HCT116 (cell line): ENCODE results near the gene MAGEC2. TPM values are rescaled to one million over a fixed set of nuclear protein-coding genes. Genes with fewer than 3 reads are reported as not detected.

Source experiments
- ATAC-seq: fragments of 200-7000 bp; cut with Tn5 transposase; 2 replicates; pipeline ENCODE4 v1.9.1; 2020; ENCODE audit warnings: mild to moderate bottlenecking, moderate library complexity
- BruUV-seq: library from RNA; stranded (reverse); fragments of 400-500 nt; replicated peaks from 2 replicates; lab custom pipeline; 2021; lab: Mats Ljungman, UMichigan
- CTCF ChIA-PET: fragments of 300-600 bp; sonication (Branson Sonifier 250); formaldehyde crosslinking; loops from one replicate; lab custom pipeline; 2021; ENCODE audit warnings: antibody characterized with exemption; lab: Charles Lee
- POLR2A ChIA-PET: fragments of 300-600, 350-600 bp; sonication (Branson Sonifier 250); formaldehyde crosslinking; loops from one replicate; lab custom pipeline; 2021; ENCODE audit warnings: antibody characterized with exemption; lab: Charles Lee
- RAD21 ChIA-PET, 2 experiments: fragments of 300-600 bp; sonication (Branson Sonifier 250); formaldehyde crosslinking; loops; one replicate each; lab custom pipeline; 2023; ENCODE audit warnings: low total read pairs in 2 of 2; ENCODE audit not compliant: uncharacterized antibody in 2 of 2, unreplicated experiment in 2 of 2, low non-redundant PET in 1 of 2; lab: Charles Lee
- DNase-seq: peaks from one replicate; pipeline ENCODE4 v3.0.0-alpha.2; 2010; ENCODE audit warnings: low read depth, low spot score
- H2AFZ ChIP-seq: fragments of 200-600 bp; shearing (Covaris generic), sonication (generic); 2 replicates; pipeline ENCODE4 v1.6.1; 2017; ENCODE audit warnings: low read depth, mixed run types, mixed read lengths, antibody characterized with exemption, low read length; ENCODE audit not compliant: poor library complexity, severe bottlenecking
- H3K27ac ChIP-seq: 2 replicates; pipeline ENCODE4 v1.5.1; 2012; ENCODE audit warnings: low read depth, low read length
- H3K27me3 ChIP-seq: fragments of 200-600 bp; sonication (generic); 2 replicates; pipeline ENCODE4 v1.6.1; 2016; ENCODE audit warnings: mixed run types, low read length, mixed read lengths; ENCODE audit not compliant: insufficient read depth
- H3K36me3 ChIP-seq, 2 experiments: fragments of 200-500 bp in 1 of 2; fragments of 200-600 bp in 1 of 2; sonication (Bioruptor generic) in 1 of 2; sonication (generic) in 1 of 2; 2 replicates each; pipeline versions ENCODE4 v1.5.1 to v1.6.1; 2014 to 2016; ENCODE audit warnings: low read length in 2 of 2, inconsistent platforms in 1 of 2, mixed read lengths in 1 of 2, mixed run types in 1 of 2; ENCODE audit not compliant: insufficient read depth in 2 of 2, control insufficient read depth in 1 of 2
- H3K4me1 ChIP-seq, 2 experiments: fragments of 200-600 bp in 1 of 2; sonication (generic) in 1 of 2; 2 replicates each; pipeline versions ENCODE4 v1.5.1 to v1.6.1; 2012 to 2017; ENCODE audit warnings: low read length in 2 of 2, inconsistent platforms in 1 of 2, mild to moderate bottlenecking in 1 of 2, mixed read lengths in 1 of 2, mixed run types in 1 of 2, moderate library complexity in 1 of 2; ENCODE audit not compliant: insufficient read depth in 2 of 2, control insufficient read depth in 1 of 2
- H3K4me2 ChIP-seq: fragments of 200-600 bp; sonication (generic); 2 replicates; pipeline ENCODE4 v1.6.1; 2017; ENCODE audit warnings: mixed run types, low read length, mixed read lengths
- H3K4me3 ChIP-seq, 2 experiments: fragments of 200-600 bp in 1 of 2; sonication (generic) in 1 of 2; replicated peaks in 1 of 2; 2 replicates each; pipeline ENCODE4 v1.5.1; 2011 to 2016; ENCODE audit warnings: low read length in 2 of 2, control low read depth in 1 of 2, low read depth in 1 of 2, mild to moderate bottlenecking in 1 of 2, mixed read lengths in 1 of 2, mixed run types in 1 of 2
- H3K79me2 ChIP-seq: fragments of 200-600 bp; sonication (generic); 2 replicates; pipeline ENCODE4 v1.6.1; 2017; ENCODE audit warnings: mild to moderate bottlenecking, mixed run types, low read length, moderate library complexity, mixed read lengths; ENCODE audit not compliant: insufficient read depth
- H3K9ac ChIP-seq: fragments of 200-600 bp; sonication (generic); 2 replicates; pipeline ENCODE4 v1.6.1; 2016; ENCODE audit warnings: low read length, mixed read lengths
- H3K9me2 ChIP-seq: fragments of 200-600 bp; sonication (generic), shearing (Covaris generic); 2 replicates; pipeline ENCODE4 v1.6.1; 2017; ENCODE audit warnings: mixed run types, mild to moderate bottlenecking, moderate library complexity; ENCODE audit not compliant: insufficient read depth
- H3K9me3 ChIP-seq, 2 experiments: fragments of 200-500 bp in 1 of 2; fragments of 200-600 bp in 1 of 2; sonication (Bioruptor generic) in 1 of 2; sonication (generic) in 1 of 2; 2 replicates each; pipeline ENCODE4 v1.6.1; 2014 to 2017; ENCODE audit warnings: low read length in 2 of 2, mixed read lengths in 2 of 2, inconsistent platforms in 1 of 2, low read depth in 1 of 2, mild to moderate bottlenecking in 1 of 2, mixed run types in 1 of 2, moderate library complexity in 1 of 2; ENCODE audit not compliant: control insufficient read depth in 1 of 2, insufficient read depth in 1 of 2
- H4K20me1 ChIP-seq: fragments of 200-600 bp; sonication (generic), shearing (Covaris generic); 2 replicates; pipeline ENCODE4 v1.6.1; 2017; ENCODE audit warnings: mixed run types, mild to moderate bottlenecking, moderate library complexity; ENCODE audit not compliant: insufficient read depth
- CBX3 ChIP-seq: IDR thresholded peaks from 2 replicates; pipeline ENCODE4 v1.6.1; 2012; ENCODE audit warnings: low read depth
- CEBPB ChIP-seq: IDR thresholded peaks from 2 replicates; pipeline ENCODE4 v1.6.1; 2012; ENCODE audit warnings: low read depth
- EZH2phosphoT487 ChIP-seq: fragments of 200-600 bp; IDR thresholded peaks from 2 replicates; pipeline ENCODE4 v1.6.1; 2018; ENCODE audit warnings: antibody characterized with exemption, borderline replicate concordance
- TCF7L2 ChIP-seq: IDR thresholded peaks from 2 replicates; pipeline ENCODE4 v1.7.0; 2011; ENCODE audit warnings: borderline replicate concordance, inconsistent platforms; ENCODE audit not compliant: insufficient read depth, insufficient read length; ENCODE audit errors: extremely low read depth
- ZNF274 ChIP-seq: fragments of 200-500 bp; sonication (Bioruptor generic); IDR thresholded peaks from 2 replicates; pipeline ENCODE4 v1.6.1; 2014; ENCODE audit warnings: mild to moderate bottlenecking, low read depth, low read length, inconsistent platforms
- intact Hi-C: fragments of 100-400 bp; cut with micrococcal nuclease; formaldehyde crosslinking; loops from 2 replicates; pipeline ENCODE4 v1.10.0; 2022
- total RNA-seq: library from RNA; stranded (reverse); gene quantifications from one replicate; pipeline ENCODE4 v1.2.1, GENCODE V29; 2021; ENCODE audit not compliant: unreplicated experiment
- TF ChIP-seq, protein P1 (sequence below): IDR thresholded peaks from 2 replicates; pipeline ENCODE4 v1.6.1; 2011; ENCODE audit warnings: mild to moderate bottlenecking, low read length, moderate library complexity; ENCODE audit not compliant: insufficient replicate concordance; ENCODE audit errors: extremely low read depth
- TF ChIP-seq, protein P2 (sequence below): IDR thresholded peaks from 2 replicates; pipeline ENCODE4 v1.6.1; 2012

The MAGEC2 gene
- total RNA-seq, 1 experiment from 2014 or later, result not detected

DNA sequence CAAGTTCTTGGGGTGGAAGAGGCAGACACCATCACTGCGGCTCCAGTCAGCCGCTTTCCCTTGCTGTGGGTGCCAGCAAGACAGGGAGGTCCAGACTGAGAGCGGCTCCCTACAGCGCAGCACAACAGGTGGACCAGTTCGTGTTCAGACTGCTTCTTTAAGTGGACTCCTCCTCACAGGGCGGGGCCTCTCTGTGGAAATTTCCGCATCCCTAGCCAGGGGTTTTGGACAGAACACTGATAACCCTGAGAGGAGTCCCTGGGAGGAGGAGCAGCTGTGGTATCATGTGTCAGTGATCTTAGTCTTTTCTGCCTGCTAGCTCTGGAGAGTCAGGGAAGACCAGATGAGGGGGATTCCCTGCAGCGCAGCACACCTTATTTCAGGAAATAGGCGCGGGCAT, 48.5 kb downstream of the MAGEC2 start:
- no peaks in the 10 kb centered on the region for H3K4me1 ChIP-seq
- no peak overlapping the region for H3K9ac ChIP-seq
- DNase-seq (no peak), ATAC-seq (no peak)
- TF ChIP-seq ZNF274, result no peak
- TF ChIP-seq CEBPB, result no peak
- TF ChIP-seq, protein P1, sequence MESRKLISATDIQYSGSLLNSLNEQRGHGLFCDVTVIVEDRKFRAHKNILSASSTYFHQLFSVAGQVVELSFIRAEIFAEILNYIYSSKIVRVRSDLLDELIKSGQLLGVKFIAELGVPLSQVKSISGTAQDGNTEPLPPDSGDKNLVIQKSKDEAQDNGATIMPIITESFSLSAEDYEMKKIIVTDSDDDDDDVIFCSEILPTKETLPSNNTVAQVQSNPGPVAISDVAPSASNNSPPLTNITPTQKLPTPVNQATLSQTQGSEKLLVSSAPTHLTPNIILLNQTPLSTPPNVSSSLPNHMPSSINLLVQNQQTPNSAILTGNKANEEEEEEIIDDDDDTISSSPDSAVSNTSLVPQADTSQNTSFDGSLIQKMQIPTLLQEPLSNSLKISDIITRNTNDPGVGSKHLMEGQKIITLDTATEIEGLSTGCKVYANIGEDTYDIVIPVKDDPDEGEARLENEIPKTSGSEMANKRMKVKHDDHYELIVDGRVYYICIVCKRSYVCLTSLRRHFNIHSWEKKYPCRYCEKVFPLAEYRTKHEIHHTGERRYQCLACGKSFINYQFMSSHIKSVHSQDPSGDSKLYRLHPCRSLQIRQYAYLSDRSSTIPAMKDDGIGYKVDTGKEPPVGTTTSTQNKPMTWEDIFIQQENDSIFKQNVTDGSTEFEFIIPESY, result no peak
- TF ChIP-seq TCF7L2, result no peak
- TF ChIP-seq, protein P2, sequence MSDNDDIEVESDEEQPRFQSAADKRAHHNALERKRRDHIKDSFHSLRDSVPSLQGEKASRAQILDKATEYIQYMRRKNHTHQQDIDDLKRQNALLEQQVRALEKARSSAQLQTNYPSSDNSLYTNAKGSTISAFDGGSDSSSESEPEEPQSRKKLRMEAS, result no peak
- TF ChIP-seq CBX3, result no peak
- TF ChIP-seq EZH2phosphoT487, result no peak
- no peaks in the 10 kb centered on the region for H3K9me3 ChIP-seq
- no TSS peak for BruUV-seq
- H3K4me3 ChIP-seq, result no peak overlapping the region
- no peaks in the 10 kb centered on the region for H3K27me3 ChIP-seq
- no peaks in the 10 kb centered on the region for H4K20me1 ChIP-seq
- POLR2A ChIA-PET, result no interaction called here
- RAD21 ChIA-PET, result no interaction called here
- H3K9me2 ChIP-seq, result no peaks in the 10 kb centered on the region
- no peak overlapping the region for H3K27ac ChIP-seq
- H3K79me2 ChIP-seq, result no peaks in the 10 kb centered on the region
- H2AFZ ChIP-seq, result no peak overlapping the region
- no peak overlapping the region for H3K4me2 ChIP-seq
- intact Hi-C loops, result no loop called here
- H3K36me3 ChIP-seq, result no peaks in the 10 kb centered on the region
- CTCF ChIA-PET, result no interaction called here
